IPS-NIHi11 (cell line): ENCODE results near the gene DDX31.

Experiments
- DNase-seq: peaks from one replicate; pipeline ENCODE4 v3.0.0; 2012; ENCODE audit warnings: mixed read lengths, low spot score

The DDX31 gene

DNA sequence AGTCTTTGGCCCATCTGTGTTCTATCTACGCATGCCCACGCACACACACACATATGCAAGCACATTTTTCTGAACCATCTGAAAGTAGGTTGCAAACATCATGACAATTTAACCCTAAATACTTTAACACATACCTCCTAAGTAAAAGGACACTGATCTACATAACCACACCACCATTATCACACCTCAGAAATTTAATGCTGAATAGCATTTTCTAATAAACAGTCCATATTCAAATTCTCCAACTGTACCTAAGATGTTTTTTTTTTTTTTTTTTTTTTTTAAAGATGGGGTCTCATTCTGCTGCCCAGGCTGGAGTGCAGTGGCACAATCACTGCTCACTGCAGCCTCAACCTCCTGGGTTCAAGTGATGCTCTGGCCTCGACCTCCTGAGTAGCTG, 35.5 kb downstream of the DDX31 start:
- DNase-seq = no peak

DNA sequence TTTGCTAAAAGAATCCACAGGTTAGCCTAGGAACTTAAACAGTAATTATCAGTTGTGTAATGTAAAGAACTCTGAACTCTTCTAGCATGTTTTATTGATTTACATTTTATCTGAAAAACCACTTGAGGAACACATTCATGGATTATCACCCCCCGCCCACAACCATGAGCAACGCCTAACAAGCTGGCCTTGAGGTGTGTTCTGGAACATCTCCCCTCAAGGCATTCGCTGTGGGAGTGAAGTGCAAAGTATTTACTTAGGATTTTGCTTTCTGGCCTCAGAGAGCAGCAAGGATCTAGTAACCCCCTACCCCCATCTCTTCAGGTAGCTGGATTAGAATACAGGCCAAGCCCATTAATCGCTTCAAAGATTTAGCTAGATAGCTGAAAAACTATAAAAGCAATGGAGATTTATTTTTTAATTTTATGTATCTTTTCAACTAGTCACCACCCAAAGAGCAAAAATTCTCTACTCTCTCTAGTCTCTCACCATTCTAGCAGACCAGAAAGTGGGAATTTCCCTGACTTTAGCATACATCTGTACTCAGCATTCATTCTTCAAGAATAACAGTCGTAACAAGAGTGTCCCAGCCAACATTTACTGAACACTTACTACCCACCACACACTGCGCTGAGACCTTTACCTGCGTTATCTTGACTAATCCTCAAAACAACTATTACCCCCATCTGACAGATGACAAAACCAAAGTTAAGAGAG, 37.2 kb downstream of the DDX31 start:
- DNase-seq = no peak

DNA sequence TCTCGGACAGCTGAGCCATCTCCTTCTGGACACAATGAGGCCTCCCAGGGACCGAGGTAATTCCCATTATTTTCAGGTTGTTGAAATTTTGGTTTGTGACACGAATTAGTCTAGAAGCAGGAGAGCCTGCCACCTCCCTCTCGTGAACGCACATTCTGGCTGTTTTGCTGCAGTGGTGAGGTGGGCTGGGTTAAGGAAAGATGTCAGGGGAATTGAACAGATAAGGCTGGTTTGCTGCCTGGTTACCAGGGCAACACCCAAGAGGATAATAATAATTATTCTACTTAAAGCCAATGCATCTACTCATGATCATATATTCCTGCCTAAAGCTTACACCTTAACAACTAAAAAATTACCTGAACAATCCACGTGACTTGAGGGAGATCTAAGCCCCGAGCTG, 38.1 kb downstream of the DDX31 start:
- no peak for DNase-seq

DNA sequence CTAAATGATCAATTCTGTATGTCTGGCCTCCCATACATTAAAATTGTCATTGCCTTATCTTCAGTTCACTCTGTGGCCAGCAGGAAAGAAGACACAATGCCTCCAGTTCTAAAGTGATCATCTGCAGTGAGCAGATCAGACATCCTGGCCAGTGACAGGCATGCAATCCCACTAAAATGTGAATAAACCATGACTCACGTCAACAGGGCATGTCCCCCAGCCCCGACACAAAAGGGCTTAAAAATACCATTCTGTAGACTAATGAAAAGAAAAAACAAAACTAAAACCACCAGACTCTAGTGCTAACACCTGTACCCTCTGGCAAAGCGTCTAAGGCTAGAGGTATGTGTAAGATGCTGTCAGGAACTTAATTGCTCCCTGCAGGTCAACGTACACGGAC, 38.5 kb downstream of the DDX31 start:
- DNase-seq = no peak

GRCh38 chr9:132630811-132631210, 39.0 kb downstream of the DDX31 start:
- no peak for DNase-seq

- DNase-seq = no peak
These were observed 39.7 kb downstream of the DDX31 start for GRCh38 chr9:132630116-132630515.

- no peak for DNase-seq
These were observed 41.0 kb downstream of the DDX31 start for GRCh38 chr9:132628746-132629145.

DNA sequence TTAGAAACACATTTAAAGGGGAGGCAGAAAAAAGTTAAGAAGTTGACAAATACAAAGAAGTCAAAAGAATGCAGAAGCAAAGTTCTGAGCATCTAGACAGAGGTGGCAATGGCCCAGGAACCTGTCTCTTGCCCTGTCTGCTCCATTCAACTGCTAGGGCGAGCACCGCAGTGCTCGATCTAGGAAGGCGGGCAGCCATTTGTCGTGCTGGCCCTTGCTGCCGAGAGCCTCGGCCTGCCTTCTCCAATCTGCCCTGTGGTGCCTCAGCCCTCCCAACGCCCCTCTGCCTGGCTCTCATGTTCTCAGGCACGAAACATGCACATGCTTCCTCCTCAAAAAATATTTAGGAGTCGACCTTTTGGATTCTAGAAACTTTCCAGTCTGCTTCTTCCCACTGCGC, 42.2 kb downstream of the DDX31 start:
- no peak for DNase-seq

GRCh38 chr9:132627106-132627505, 42.7 kb downstream of the DDX31 start:
- DNase-seq = no peak

DNA sequence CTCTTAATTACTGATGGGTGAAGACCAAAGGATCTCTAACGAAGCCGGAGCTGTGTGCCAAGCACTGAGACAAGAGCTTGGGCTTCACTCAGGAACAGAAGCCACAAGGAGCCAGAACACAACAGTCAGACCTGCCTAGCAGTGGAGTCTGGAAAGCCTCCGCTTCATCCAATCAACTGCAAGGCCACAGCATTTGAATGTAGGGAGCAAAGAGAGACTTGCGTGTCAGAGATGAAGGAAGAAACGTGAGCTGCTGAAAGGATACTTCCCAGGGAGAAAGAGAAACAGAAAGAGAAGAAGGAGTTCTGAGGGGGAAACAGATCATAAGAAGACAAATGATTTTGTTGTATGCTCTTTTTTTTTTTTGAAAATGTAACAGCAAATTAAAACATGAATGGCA, 43.5 kb downstream of the DDX31 start:
- DNase-seq = no peak

- no peak for DNase-seq
These were observed 47.6 kb downstream of the DDX31 start for GRCh38 chr9:132622159-132622558.

DNA sequence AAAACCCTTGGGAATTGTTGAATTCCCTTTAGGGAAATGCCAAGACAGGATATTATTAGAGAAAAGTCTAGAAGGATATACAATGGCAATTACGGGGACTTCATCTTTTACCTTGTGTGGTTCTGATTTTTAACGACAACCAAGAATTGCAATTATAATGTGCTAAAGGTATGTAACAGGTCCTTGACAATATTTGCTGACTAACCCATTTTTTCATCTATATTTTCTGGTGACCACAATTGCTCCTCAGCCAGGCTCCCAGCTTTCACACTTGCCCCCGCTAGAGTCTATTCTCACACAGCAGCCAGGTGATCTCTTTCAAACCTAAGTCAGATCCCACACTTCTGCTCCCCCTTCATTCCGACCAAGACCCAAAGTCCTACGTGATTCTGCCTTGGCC, 53.1 kb downstream of the DDX31 start:
- DNase-seq = no peak

- no peak for DNase-seq
These were observed 54.0 kb downstream of the DDX31 start for GRCh38 chr9:132615774-132616173.

GRCh38 chr9:132614324-132614723, 55.5 kb downstream of the DDX31 start:
- DNase-seq = no peak

- no peak for DNase-seq
These were observed 59.1 kb downstream of the DDX31 start for GRCh38 chr9:132610661-132611060.

GRCh38 chr9:132609829-132610228, 60.0 kb downstream of the DDX31 start:
- no peak for DNase-seq

DNA sequence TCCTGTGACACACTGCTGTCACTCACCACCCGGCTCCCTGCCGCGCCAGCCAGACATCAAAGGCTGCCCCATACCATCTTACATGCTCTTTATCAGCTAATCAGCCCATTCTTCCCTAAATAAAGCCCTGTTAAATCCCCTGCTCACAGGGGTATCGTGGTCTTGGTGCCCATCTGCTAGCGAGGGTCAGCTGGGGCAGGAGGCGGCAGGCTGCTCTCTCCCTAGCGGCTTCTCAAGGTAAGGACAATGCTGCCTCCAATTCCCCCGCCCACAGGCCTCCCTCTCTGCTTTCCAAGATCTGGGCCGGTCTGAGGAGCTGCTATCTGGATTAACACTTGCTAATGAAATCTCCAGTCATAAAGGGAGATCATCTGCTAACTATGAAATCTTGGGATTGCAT, 60.6 kb downstream of the DDX31 start:
- no peak for DNase-seq

- no peak for DNase-seq
These were observed 63.7 kb downstream of the DDX31 start for GRCh38 chr9:132606066-132606465.

- no peak for DNase-seq
These were observed 64.4 kb downstream of the DDX31 start for GRCh38 chr9:132605387-132605786.

DNA sequence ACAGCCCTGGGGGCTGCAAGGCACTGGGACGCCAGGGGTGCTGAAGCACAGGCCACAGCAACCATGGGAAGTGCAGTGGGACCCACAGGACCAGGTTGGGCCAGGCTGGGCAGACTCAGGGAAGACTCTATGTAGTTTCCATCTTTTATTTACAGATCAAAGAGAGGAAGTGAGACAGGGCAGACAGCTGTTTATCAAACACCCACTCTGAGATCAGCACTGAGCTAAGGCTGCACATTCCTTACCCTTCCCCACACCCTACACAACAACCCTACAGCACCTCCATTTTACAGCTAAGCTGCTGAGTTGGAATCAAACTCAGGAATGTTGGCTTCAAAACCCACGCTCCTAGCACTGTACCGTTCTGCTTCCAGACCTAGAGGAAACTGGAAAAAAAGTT, 67.6 kb downstream of the DDX31 start:
- DNase-seq = no peak

- DNase-seq = no peak
These were observed 69.3 kb downstream of the DDX31 start for GRCh38 chr9:132600326-132600984.

- no peak for DNase-seq
These were observed 72.6 kb downstream of the DDX31 start for GRCh38 chr9:132597073-132597775.

DNA sequence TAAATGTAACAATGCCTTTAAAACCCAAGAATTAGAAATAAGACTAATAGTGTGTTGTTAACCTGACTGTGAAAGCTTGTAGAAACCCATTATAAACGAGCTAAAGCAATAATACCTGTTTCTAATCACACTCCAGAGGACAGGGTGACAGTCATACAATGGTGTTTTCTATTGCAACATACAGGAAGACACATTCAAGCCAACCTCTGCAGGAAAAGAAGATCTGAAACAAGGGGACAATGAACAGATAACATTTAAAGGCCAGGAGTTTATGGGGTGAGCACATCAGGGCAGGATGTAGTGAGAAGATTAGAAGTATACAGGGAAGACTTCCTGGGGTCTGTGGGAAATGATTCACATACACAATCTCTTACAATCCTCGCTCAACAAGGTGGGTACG, 73.6 kb downstream of the DDX31 start:
- DNase-seq = no peak
